Measurements from ENCODE around the gene TFAP2B.

The TFAP2B gene

DNA sequence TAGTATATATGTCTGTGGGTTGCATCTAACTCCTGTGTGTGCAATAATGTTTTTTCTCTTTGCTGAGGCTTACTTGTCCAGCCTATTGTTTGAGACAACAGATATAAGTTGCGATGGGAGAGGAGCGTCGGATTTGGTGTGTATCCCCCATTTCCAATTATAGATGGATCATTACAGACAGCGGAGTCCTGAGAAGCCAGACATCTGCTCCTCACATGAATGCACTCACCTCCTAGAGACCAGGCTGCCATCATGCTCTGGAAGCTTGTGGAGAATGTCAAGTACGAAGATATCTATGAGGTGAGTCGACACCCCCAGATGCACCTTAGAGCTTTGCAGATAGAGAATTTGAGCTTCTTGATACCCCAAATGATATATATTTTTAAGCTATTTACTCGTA is at the start of gene TFAP2B:
TSS of gene TFAP2B (plus strand) at position 199 of the 400 bp plus-strand sequence. CDS start at position 220, 21 bp downstream.
- in situ Hi-C loops (cut with HindIII; ENCODE audit: low sequenced_read_pairs), result no loop called here

DNA sequence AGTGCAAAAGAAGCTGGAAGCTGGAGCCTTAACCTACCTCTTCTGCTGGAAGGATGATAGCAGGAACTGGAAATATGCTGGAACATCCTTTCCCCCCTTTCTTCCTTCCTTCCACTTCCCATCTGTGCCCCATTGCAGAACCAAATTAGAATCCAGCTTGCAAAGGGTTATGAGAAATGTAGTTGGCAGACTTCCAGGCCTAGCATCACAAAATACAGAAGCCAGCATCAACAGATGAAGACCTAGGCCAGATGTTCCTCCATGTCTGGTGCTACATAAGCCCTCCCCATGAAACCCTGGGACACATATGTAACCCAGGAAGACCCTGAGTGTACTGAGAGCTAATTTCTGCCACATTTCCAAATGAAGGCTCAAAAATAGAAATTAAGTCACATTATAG is 40.0 kb upstream of the TFAP2B start:
- in situ Hi-C loops (cut with HindIII; ENCODE audit: low sequenced_read_pairs), result no loop called here

DNA sequence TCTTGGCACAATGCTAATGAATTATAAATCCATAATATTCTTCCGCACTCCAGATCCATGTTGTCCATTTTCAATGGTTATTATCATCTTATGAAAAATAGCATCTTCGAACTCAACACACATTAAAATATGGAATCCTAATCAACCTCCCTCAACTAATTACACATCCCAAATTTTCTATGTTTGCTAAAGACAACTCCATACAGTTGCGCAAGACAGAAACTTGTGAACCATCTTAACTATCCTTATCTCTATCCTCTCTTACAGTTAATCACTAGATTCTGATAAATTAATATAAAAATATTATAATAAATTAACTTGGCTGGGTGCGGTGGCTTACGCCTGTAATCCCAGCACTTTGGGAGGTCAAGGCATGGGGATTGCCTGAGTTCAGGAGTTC is 38.3 kb upstream of the TFAP2B start:
- in situ Hi-C loops (cut with HindIII; ENCODE audit: low sequenced_read_pairs), result no loop called here

DNA sequence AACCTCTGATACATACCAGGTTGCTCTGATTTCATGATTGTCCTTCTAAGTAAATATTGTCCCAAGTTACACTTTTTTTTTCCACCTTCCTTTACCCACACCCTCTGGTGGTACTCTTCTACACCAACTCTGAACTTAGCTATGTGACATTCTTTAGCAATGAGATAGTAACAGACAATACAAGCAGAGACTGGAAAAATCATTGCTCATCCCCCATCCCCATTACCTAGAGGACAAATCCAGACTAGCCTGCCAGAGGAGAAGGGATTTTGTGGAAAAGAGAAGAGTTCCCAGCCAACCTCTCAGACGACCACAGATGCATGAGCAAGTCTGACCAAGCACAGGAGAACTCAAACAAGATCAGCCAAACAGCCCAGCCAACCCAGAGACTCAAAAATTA is 32.8 kb upstream of the TFAP2B start:
- in situ Hi-C loops (cut with HindIII; ENCODE audit: low sequenced_read_pairs), result no loop called here

DNA sequence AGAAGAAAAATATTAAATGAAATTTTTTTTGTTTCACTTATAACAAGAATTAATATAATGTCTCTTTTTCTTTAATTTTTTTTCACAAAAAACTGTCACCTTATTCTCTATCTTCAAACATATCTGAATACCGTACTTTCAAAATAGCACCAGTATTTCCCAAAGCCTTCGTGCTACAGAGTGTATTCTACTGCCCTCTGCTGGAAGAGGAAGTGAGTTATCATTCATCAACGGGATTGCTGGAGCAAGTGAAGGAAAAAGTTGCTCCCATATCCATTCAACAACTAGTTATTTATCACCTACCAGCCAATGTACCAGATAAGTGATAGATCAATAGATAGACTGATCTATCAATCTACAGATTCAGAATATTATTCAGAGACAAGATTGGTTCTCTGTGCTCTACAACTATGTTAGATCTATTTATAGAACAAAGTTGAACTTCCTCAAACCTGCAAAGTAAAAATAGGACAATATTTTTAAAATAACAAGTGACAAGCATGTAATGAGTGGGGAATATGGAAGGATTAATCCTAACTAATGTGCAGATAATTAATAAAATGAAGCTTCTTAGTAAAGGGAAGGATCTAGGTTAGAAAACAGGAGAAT is 26.7 kb upstream of the TFAP2B start:
- in situ Hi-C loops (cut with HindIII; ENCODE audit: low sequenced_read_pairs), result no loop called here

DNA sequence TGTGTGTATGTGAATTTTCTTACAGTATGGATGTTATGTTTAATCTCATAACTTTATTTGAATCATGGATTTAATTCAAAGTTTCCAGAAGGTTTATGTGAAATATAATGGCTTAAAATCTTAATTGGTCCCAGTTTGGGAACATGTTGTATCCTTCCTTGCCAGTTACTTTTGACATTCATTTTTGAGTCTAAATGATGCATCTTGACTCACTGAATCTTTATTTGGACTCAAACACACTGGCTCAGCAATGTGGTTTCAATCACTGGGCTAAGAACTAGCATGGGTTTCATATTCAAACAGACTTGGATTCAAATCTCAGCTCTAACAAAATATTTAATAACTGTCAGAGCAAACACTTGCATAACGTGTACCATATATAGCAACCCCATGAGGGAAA is 25.9 kb upstream of the TFAP2B start:
- in situ Hi-C loops (cut with HindIII; ENCODE audit: low sequenced_read_pairs), result no loop called here

DNA sequence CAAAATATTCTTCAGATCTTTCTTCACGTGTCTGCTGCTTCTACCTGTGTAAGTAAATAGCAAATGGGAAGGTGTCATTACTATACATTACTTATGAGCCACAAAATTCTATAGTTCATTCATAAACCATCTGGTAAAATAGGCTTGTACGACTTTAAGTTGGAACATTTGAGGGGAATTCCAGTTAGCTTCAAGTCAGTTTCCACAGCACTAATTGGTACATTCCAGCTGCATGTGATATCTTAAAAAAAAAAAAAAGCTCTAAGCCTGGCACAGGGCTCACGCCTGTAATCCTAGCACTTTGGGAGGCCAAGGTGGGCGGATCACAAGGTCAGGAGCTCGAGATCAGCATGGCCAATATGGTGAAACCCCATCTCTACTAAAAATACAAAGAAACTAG is 23.1 kb upstream of the TFAP2B start:
- in situ Hi-C loops (cut with HindIII; ENCODE audit: low sequenced_read_pairs), result no loop called here

DNA sequence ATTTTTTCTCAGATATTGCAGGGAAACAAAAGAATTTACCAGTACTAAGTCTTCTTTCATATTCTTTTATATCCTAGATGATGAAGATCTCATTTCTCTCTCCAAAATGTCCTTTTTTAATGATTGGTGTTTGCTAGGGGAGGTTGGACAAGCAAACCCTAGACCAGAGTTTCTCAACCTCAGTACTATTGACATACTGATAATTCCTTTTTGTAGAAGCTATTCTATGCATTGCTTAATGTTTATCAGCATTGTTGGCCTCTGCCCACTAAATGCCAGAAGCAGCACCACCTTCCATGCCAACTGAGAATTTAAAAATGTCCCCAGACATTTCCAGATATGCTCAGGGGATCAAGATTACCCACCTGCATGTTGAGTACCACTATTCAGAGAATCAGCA is 14.4 kb upstream of the TFAP2B start:
- in situ Hi-C loops (cut with HindIII; ENCODE audit: low sequenced_read_pairs), result no loop called here

DNA sequence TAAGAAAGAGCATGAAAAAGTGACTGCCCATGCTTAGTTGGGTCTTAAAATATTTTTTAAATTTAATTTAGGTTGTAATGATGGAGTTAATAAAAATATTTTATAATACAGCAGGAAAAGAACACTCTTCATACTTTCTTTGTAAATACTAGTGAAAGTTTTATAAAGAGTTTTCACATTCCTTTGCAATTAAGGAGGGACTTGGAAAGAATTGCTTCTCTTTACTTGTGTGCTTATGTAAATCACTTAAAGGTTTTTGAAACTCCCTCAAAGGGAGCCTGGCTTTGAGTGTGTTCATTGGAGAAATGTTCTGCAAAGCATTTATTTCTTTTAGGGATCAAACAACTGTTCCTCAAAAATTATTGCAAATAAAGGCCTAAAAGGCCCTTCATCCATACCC is 11.6 kb upstream of the TFAP2B start:
- in situ Hi-C loops (cut with HindIII; ENCODE audit: low sequenced_read_pairs), result no loop called here

DNA sequence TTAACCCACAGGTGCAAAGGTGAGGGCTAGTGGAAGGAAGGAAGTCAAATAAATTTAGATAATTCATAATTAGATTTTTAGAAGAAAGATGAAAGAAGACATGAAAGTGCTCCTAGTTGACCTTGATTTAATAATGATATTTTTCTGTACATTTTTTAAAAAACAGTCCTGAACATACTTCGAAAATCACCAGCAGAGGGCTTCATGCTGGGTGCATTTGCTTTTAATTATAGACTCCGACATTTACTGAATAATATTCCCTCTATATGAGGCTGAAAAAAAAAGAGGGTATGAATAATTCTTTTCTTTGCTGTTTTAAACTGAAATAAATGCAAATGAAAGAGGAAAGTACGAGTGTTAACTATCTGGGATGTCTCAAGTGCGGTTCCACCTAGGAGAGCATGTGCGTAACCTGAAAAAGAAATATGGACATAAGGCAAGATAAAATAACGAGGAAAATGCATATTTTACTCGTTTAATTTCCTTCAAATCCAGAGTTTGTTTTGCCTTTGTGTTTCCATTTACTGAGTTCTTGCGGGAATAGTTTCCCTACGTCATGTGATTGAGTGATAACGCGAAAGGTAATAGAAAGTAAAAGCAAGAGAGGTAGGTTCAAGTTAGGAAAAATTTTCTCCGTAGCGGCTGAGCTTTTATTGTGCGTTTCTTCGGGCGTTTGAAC is 3.1 kb upstream of the TFAP2B start:
- in situ Hi-C loops (cut with HindIII; ENCODE audit: low sequenced_read_pairs), result no loop called here

DNA sequence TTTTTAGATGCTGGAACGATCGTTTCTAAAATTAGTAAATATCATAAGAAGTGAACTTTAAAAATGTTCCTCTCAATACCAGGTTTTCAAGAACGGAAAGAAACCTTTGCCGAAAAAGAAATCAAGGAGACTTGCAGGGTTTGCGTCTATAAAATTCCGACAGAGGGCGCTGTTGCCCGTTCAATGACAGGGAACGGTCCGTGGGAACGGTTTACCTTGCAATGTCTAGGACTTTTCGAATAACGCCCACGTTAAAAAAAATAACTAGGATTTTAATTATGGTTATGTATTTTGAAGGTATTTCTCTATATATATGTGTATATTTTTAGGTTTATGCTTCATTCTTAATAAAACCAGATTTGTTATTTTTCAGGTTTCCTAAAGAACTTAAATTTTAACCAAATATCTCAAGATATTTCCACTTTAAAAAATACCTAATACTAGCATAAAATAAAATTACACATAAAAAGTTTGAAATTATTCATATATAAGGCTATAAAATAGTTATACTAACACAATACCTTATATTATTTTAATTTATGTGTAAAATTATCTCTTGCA is 2.5 kb upstream of the TFAP2B start:
- in situ Hi-C loops (cut with HindIII; ENCODE audit: low sequenced_read_pairs), result no loop called here

DNA sequence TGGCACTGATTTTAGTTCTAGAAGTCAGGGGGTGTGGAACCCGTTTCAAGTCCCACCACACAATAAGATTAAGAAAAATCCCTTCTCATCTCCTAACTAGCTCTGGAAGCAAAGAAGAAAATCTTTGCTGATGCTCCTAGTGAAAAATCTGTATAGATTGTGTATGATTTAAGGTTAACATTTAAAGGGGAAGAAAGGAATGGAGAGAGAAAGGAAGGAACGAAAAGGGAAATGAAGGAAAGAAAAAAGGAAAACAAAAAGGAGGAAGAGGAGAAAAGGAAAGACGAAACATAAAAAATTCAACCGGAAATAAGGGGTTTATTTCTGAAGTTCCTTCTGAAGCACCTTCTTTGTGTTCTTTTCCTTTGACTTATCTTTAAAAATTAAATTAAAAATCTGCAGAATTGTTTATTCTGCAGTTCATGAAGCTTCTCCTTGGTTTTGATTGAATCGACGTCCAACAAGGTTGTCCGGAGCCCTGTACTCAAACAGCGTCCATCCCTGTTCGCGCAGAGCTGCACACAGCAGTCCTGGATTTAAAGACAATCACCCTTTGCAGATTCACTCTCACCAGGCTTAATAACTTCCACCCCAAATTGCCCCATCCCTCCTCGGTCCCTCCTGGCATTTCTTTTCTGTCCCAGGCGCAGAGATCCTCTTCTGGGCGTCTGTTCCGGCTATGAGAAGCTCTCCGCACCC is 1.6 kb upstream of the TFAP2B start:
- in situ Hi-C loops (cut with HindIII; ENCODE audit: low sequenced_read_pairs), result no loop called here

DNA sequence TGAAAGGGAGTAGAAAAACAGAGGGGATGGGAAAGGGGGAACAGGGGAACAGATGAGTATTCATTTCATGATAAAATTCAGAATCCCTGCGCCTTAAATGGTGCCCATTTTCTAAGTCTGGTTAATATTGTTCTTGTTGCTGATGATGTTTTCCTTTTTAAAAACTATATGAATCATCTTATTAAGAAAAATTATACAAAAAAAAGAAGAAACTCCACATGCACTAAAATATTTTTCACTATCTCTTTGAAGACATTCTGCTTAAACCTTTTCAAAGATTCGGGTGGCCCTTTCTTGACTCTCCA is 1.1 kb upstream of the TFAP2B start:
- in situ Hi-C loops (cut with HindIII; ENCODE audit: low sequenced_read_pairs), result no loop called here

DNA sequence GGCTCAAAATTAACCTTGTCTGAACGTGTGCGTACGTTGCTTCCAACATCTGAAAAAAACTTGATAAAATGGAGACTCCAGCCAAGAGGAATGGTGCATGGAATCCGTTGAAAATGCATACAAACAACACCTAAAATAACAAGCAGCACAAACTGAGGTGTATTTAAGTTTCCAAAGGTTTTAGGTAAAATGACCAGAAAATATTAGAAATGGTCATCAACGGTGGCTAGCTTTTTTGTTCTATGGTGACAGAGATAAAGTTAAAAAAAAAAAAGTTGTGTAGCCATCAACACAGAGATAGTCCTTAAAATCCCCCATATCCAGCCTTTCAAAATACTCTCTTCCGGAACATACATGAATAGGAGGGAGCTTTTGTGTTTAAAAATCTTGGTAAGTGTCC is 651 bp upstream of the TFAP2B start:
- in situ Hi-C loops (cut with HindIII; ENCODE audit: low sequenced_read_pairs), result no loop called here

DNA sequence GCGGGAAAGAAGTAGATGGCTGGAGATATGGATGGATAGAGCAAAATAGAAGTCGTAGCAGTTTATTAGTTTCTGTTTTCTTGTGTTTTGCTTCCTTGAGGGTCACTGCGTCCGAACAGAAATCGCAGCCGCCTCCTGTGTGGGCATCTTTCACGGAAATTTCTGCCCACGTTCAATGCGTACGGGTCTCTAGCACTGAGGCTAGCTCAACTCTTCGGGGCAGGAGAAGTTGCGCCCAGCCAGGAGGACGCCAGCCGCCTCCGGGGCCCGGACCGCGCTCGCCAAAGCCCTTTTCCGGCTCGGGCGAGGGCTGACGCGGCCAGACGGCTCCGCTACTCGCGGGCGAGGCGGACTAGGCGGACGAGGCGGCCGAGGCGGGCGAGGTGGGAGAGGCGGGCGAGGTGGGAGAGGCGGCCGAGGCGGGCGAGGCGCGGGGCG is 814 bp downstream of the TFAP2B start:
- in situ Hi-C loops (cut with HindIII; ENCODE audit: low sequenced_read_pairs), result no loop called here

DNA sequence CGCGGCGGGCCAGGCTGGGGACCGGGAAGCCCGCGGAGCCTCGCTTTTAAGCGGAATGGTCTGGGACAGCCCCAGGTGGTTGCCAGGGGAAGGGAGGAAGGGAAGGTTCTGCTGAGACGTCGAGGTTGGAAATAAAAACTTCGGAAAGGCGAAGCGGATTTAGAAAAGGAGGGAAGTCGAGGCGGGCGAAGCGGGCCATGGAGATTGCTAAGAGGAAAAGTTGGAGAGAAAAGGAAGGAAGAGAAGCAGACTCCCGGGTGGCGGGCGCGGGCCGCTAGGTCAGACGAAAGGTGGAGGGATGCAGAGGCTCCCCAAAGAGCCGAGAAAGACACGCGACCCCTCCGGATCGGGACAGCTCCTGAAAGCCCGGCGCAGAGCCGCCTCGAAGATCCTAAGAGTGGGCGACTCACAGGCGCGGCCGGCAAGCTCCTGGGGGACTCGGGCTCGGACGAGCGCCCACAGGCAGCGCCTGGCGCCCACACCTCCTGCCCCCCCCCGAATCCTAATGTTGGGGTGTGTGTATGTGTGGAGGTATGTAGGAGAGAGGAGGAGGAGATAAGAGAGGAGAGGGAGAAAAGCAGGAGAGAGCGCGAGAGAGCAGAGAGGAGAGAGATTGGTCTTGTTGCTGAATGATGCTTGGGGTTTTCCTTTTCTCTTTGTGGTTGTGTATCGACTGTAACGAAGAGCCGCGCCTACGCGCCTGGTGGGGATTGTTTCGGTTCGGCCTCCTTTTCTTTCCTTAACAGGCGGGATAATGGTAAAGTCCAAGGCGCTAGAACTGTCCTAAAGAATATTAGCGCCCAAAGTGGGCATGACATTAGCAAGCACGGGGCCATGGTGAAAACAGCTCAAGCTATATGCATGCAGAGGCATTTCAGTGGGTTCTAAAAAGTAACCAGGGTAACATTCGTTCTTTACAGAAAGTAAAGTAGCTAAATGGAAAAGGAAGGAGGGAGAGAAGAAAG is 1.5 kb downstream of the TFAP2B start:
- in situ Hi-C loops (cut with HindIII; ENCODE audit: low sequenced_read_pairs), result no loop called here

DNA sequence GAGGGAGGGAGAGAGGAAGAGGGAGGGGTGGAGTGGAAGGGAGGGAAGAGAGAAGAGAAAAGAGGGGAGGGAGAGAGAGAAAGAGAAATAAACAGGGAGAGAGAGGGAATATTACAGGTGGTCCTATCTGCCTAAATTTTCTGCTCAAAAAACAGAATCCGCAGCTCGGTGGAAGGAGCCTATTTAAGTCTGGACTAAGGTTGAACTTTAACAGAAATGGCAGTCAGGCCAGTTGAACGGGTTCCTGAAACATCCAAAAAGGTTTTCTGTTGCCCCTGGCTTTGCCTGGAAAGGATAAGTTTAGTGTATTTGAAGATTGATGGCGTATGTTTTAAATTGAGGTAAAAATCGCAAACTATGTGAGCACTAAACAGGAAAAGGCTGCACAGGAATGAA is 2.2 kb downstream of the TFAP2B start:
- in situ Hi-C loops (cut with HindIII; ENCODE audit: low sequenced_read_pairs), result no loop called here

DNA sequence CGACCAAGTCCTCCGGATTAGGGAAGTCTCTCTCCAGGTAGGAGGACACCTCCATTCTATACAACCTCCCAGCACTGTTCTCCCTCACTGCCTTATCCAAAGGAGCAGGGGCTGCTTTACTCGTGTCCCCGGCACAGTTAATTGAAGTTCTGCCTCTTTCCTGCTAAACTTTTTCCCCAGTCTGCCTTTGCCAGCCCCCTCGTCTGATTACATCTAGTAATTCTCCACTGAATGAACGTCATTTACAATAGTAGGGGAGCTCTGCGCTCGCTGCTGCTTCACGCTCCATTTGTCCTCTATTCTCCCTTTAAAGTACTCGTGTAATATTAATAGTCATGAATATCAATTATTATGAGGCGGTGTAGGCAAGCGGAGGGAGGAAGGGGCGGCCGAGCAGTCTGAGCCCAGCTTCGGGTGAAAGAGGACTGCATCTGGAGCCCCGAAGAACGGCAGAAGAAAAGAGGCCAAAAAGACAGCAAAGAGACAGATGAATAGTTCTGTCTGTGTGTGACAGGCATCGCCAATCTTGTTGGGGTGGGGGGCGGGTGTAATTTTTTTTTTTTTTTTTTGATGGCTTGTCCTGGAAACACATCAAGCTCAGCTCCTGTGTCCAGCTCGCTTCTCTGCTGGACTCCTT is 2.9 kb downstream of the TFAP2B start:
- in situ Hi-C loops (cut with HindIII; ENCODE audit: low sequenced_read_pairs), result no loop called here

DNA sequence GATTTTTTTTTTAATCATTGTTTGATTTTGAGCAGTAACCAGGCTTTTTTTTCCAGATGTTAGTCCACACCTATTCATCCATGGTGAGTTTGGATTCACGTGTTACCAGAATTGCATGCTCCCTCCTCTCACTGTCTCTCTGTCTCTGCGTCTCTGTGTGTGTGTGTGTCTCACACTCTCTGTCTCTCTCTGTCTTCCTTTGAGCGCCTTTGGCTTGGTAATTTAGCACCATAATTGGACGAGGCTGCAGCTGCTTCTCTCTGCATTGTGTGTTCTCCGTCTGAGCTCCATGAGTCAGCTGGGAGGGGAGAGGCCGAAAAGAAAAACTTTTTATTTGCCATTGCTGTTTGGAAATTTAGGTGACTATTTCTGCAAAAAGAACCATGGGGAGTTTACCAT is 3.4 kb downstream of the TFAP2B start:
- in situ Hi-C loops (cut with HindIII; ENCODE audit: low sequenced_read_pairs), result no loop called here

DNA sequence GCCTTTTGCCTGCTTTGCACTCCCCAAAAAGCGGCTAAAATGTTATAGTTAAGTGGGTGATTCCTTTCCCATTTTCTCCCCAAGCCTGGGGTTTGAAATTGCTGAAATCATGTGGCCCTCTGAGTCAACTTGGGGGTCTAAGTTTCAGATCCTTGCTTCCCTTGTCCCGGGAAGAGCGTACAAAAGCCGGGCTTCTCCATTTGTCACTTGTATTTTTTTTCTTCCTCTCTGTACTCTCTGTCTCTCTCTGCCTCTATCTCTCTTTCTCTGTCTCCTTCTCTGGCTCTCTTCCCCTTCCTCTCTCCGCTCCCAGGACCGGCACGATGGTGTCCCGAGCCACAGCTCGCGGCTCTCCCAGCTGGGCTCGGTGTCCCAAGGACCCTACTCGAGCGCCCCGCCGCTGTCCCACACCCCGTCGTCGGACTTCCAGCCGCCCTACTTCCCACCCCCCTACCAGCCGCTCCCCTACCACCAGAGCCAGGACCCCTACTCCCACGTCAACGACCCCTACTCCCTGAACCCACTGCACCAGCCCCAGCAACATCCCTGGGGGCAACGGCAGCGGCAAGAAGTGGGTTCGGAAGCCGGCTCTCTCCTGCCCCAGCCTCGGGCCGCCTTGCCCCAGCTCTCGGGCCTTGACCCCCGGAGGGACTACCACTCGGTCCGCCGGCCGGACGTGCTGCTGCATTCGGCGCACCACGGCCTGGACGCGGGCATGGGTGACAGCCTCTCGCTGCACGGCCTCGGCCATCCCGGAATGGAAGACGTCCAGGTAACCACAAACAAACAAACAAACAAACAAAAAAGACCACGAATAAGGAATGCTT is 4.6 kb downstream of the TFAP2B start:
- in situ Hi-C loops (cut with HindIII; ENCODE audit: low sequenced_read_pairs), result no loop called here

All from endothelial cell of hepatic sinusoid (primary cell).